H1 (cell line): ENCODE measurements around the gene SIK3. TPM values are rescaled to one million over a fixed set of nuclear protein-coding genes. Genes with fewer than 3 reads are reported as not detected.

Experiments used
- CTCF ChIA-PET: fragments of 300-600 bp; sonication (Branson Sonifier 250); formaldehyde crosslinking; loops from one replicate; lab custom pipeline; 2021; ENCODE audit not compliant: partially characterized antibody; lab: Charles Lee
- POLR2A ChIA-PET: fragments of 300-600 bp; sonication (Branson Sonifier 250); formaldehyde crosslinking; loops from one replicate; lab custom pipeline; 2021; ENCODE audit warnings: inconsistent platforms; ENCODE audit not compliant: partially characterized antibody; lab: Charles Lee
- DNase-seq, 2 experiments: peaks; one replicate each; pipeline versions ENCODE4 v3.0.0 to v3.0.0-alpha.2; 2010 to 2022; ENCODE audit warnings: low spot score in 2 of 2, low read depth in 1 of 2, mixed read lengths in 1 of 2
- FAIRE-seq: peaks from 2 replicates; lab custom pipeline; 2011; peaks lifted over from hg19 to GRCh38; lab: Jason Lieb, UNC
- H2AFZ ChIP-seq: 2 replicates; pipeline ENCODE4 v1.8.1; 2012; ENCODE audit warnings: low read length, inconsistent platforms
- H2AK5ac ChIP-seq: 2 replicates; pipeline ENCODE4 v1.6.1; 2013; ENCODE audit warnings: low read depth, low read length
- H2BK120ac ChIP-seq: replicated peaks from 2 replicates; pipeline ENCODE3; 2013; ENCODE audit warnings: low read depth, low read length, inconsistent platforms
- H2BK12ac ChIP-seq: 2 replicates; pipeline ENCODE4 v1.6.1; 2013; ENCODE audit warnings: low read depth, low read length
- H2BK15ac ChIP-seq: 2 replicates; pipeline ENCODE4 v1.6.1; 2013; ENCODE audit warnings: low read length
- H2BK20ac ChIP-seq: 2 replicates; pipeline ENCODE4 v1.6.1; 2013; ENCODE audit warnings: low read length
- H2BK5ac ChIP-seq: 2 replicates; pipeline ENCODE4 v1.6.1; 2013; ENCODE audit warnings: low read depth, low read length
- H3K14ac ChIP-seq: 2 replicates; pipeline ENCODE4 v1.6.1; 2013; ENCODE audit warnings: inconsistent platforms; ENCODE audit not compliant: insufficient read length
- H3K18ac ChIP-seq: 2 replicates; pipeline ENCODE4 v1.6.1; 2013; ENCODE audit warnings: low read length; ENCODE audit errors: extremely low read depth
- H3K23ac ChIP-seq: 2 replicates; pipeline ENCODE4 v1.6.1; 2013; ENCODE audit warnings: inconsistent platforms; ENCODE audit not compliant: insufficient read length
- H3K23me2 ChIP-seq: 2 replicates; pipeline ENCODE4 v1.6.1; 2013; ENCODE audit warnings: low read depth, low read length
- H3K27ac ChIP-seq: 2 replicates; pipeline ENCODE4 v1.6.1; 2011; ENCODE audit warnings: low read depth, low read length, inconsistent platforms
- H3K27me3 ChIP-seq, 4 experiments: replicated peaks in 1 of 4; 1 replicate in 1 of 4; 2 replicates in 3 of 4; pipeline versions ENCODE4 v1.6.1 to v1.8.1; 2011 to 2013; ENCODE audit warnings: low read length in 3 of 4, mild to moderate bottlenecking in 3 of 4, inconsistent platforms in 2 of 4, mixed read lengths in 2 of 4, moderate library complexity in 1 of 4; ENCODE audit not compliant: control insufficient read depth in 3 of 4, insufficient read depth in 3 of 4; ENCODE audit errors: extremely low read depth in 1 of 4
- H3K36me3 ChIP-seq, 4 experiments: 2 replicates each; pipeline versions ENCODE4 v1.6.1 to v1.8.1; 2011 to 2013; ENCODE audit warnings: mild to moderate bottlenecking in 4 of 4, low read length in 3 of 4, moderate library complexity in 2 of 4, control low read depth in 1 of 4, inconsistent platforms in 1 of 4; ENCODE audit not compliant: insufficient read depth in 4 of 4, control insufficient read depth in 2 of 4
- H3K4ac ChIP-seq: replicated peaks from 2 replicates; pipeline ENCODE3; 2013; ENCODE audit warnings: low read length, low read depth, mixed read lengths, inconsistent platforms; ENCODE audit not compliant: insufficient read length
- H3K4me1 ChIP-seq, 4 experiments: replicated peaks in 1 of 4; 1 replicate in 1 of 4; 2 replicates in 3 of 4; pipeline versions ENCODE4 v1.6.1 to v1.8.1; 2011 to 2013; ENCODE audit warnings: low read length in 3 of 4, inconsistent platforms in 2 of 4, mixed read lengths in 1 of 4; ENCODE audit not compliant: insufficient read depth in 4 of 4, control insufficient read depth in 3 of 4
- H3K4me2 ChIP-seq, 2 experiments: 2 replicates each; pipeline versions ENCODE4 v1.6.1 to v1.8.1; 2011 to 2013; ENCODE audit warnings: low read depth in 2 of 2, low read length in 2 of 2, control low read depth in 1 of 2, inconsistent platforms in 1 of 2, mild to moderate bottlenecking in 1 of 2; ENCODE audit not compliant: insufficient read depth in 1 of 2
- H3K4me3 ChIP-seq, 4 experiments: fragments of 200-600, 300-600 bp in 1 of 4; sonication (generic), shearing (Covaris generic), sonication (Bioruptor Twin) in 1 of 4; 2 replicates each; pipeline versions ENCODE4 v1.5.1 to v1.8.1; 2011 to 2016; ENCODE audit warnings: low read length in 4 of 4, low read depth in 3 of 4, control low read depth in 2 of 4, inconsistent platforms in 2 of 4, mild to moderate bottlenecking in 2 of 4, mixed read lengths in 1 of 4, moderate library complexity in 1 of 4; ENCODE audit not compliant: insufficient read depth in 2 of 4; ENCODE audit errors: extremely low read depth in 1 of 4
- H3K56ac ChIP-seq: replicated peaks from 2 replicates; pipeline ENCODE3; 2013; ENCODE audit warnings: low read depth, mild to moderate bottlenecking, mixed read lengths, low read length, inconsistent platforms; ENCODE audit not compliant: insufficient read length
- H3K79me1 ChIP-seq: 2 replicates; pipeline ENCODE4 v1.6.1; 2013; ENCODE audit warnings: low read depth, low read length, control low read depth
- H3K79me2 ChIP-seq, 2 experiments: 2 replicates each; pipeline versions ENCODE4 v1.6.1 to v1.8.1; 2012 to 2013; ENCODE audit warnings: low read length in 2 of 2, mild to moderate bottlenecking in 2 of 2, inconsistent platforms in 1 of 2; ENCODE audit not compliant: insufficient read depth in 2 of 2, control insufficient read depth in 1 of 2
- H3K9ac ChIP-seq, 4 experiments: replicated peaks in 1 of 4; 1 replicate in 1 of 4; 2 replicates in 3 of 4; pipeline versions ENCODE4 v1.6.1 to v1.8.1; 2011 to 2013; ENCODE audit warnings: low read depth in 3 of 4, low read length in 3 of 4, control low read depth in 2 of 4, mild to moderate bottlenecking in 2 of 4, moderate library complexity in 2 of 4, inconsistent platforms in 1 of 4; ENCODE audit errors: extremely low read depth in 1 of 4
- H3K9me3 ChIP-seq, 2 experiments: 2 replicates each; pipeline versions ENCODE4 v1.6.1 to v1.8.1; 2012 to 2013; ENCODE audit warnings: mild to moderate bottlenecking in 2 of 2, moderate library complexity in 2 of 2, control low read depth in 1 of 2, inconsistent platforms in 1 of 2, low read depth in 1 of 2, low read length in 1 of 2, mixed read lengths in 1 of 2; ENCODE audit not compliant: insufficient read depth in 2 of 2
- H4K20me1 ChIP-seq, 2 experiments: replicated peaks in 1 of 2; 2 replicates each; pipeline versions ENCODE3 to v1.8.1; 2011 to 2013; ENCODE audit warnings: inconsistent platforms in 2 of 2, low read length in 2 of 2, mild to moderate bottlenecking in 1 of 2; ENCODE audit not compliant: insufficient read depth in 2 of 2, control insufficient read depth in 1 of 2
- H4K5ac ChIP-seq: 2 replicates; pipeline ENCODE4 v1.6.1; 2013; ENCODE audit warnings: low read length, low read depth, mixed read lengths, inconsistent platforms; ENCODE audit not compliant: insufficient read length
- H4K8ac ChIP-seq: 2 replicates; pipeline ENCODE4 v1.8.0; 2013; ENCODE audit warnings: mild to moderate bottlenecking, moderate library complexity, low read length, inconsistent platforms; ENCODE audit not compliant: insufficient read depth; ENCODE audit errors: extremely low read depth
- H4K91ac ChIP-seq: replicated peaks from 2 replicates; pipeline ENCODE3; 2013; ENCODE audit warnings: low read length, mixed read lengths, inconsistent platforms; ENCODE audit not compliant: insufficient read length
- EP300 ChIP-seq, 2 experiments: IDR thresholded peaks; 1 replicate in 1 of 2; 2 replicates in 1 of 2; pipeline ENCODE4 v1.6.1; 2011 to 2012; ENCODE audit warnings: low read depth in 2 of 2, low read length in 2 of 2, mild to moderate bottlenecking in 2 of 2, borderline replicate concordance in 1 of 2, inconsistent platforms in 1 of 2, moderate library complexity in 1 of 2
- RXRA ChIP-seq: IDR thresholded peaks from 2 replicates; pipeline ENCODE4 v1.6.1; 2011; ENCODE audit warnings: low read depth, mild to moderate bottlenecking, low read length, moderate library complexity; ENCODE audit not compliant: insufficient read depth
- SIRT6 ChIP-seq: IDR thresholded peaks from one replicate; pipeline ENCODE4 v1.7.1; 2012; ENCODE audit warnings: low read length, inconsistent platforms
- SRF ChIP-seq: IDR thresholded peaks from 2 replicates; pipeline ENCODE4 v1.6.1; 2011; ENCODE audit warnings: mild to moderate bottlenecking, low read depth, low read length, moderate library complexity
- YY1 ChIP-seq: IDR thresholded peaks from 2 replicates; pipeline ENCODE4 v1.6.1; 2011; ENCODE audit warnings: low read depth, mild to moderate bottlenecking, low read length
- WGBS, 2 experiments: shearing (Covaris generic) in 1 of 2; methylation state at CpG; one replicate each; pipeline versions ENCODE4 v1.1.6 to v1.1.7; 2013 to 2015; ENCODE audit warnings: low lambda C conversion rate in 2 of 2, mixed read lengths in 2 of 2, inconsistent platforms in 1 of 2, low coverage in 1 of 2, missing lambda C conversion rate in 1 of 2; ENCODE audit not compliant: insufficient replicate concordance in 2 of 2, insufficient coverage in 1 of 2, insufficient read length in 1 of 2; ENCODE audit errors: extremely low coverage in 1 of 2, missing lambda C conversion rate in 1 of 2; 5-methylcytosine and 5-hydroxymethylcytosine counted together
- polyA plus RNA-seq, 7 experiments: library from polyadenylated mRNA; depleted of rRNA in 3 of 7; stranded (reverse) in 5 of 7; unstranded in 2 of 7; fragments of >200 nt in 5 of 7; fragments of 200-250 nt in 2 of 7; gene quantifications; 1 replicate in 5 of 7; 2 replicates in 1 of 7; 4 replicates in 1 of 7; pipeline versions ENCODE4 v1.2.1 to v1.2.3, GENCODE V29; 2011 to 2013; ENCODE audit warnings: missing spikeins in 2 of 7, mixed read lengths in 2 of 7
- total RNA-seq: library from RNA; stranded (reverse); fragmentation: NEBNext Ultra II Directional; extraction: Animal tissue kit (Norgen Biotek cat#: 25700); gene quantifications from 2 replicates; pipeline ENCODE4 v1.2.1, GENCODE V29; 2021

Gene SIK3
- total and polyA plus RNA-seq, 2 of the 8 experiments (the other 6 are each of a cell fraction or from before 2014, with no cell fraction given), result 19.9 to 32.1 TPM

- Histone ChIP-seq H3K79me1 (no peaks in the 10 kb centered on the region), H2BK12ac (no peak overlapping the region), H2AFZ (no peak overlapping the region), H4K8ac (no peak overlapping the region), H3K18ac (no peak overlapping the region), H3K4me1 (peaks cover 0 to 8% (median 2%) of the 10 kb centered on the region in 4 experiments; a peak in 5 of 7 replicates), H2AK5ac (no peak overlapping the region), H3K4me3 (no peak overlapping the region), H2BK20ac (no peak overlapping the region), H3K23me2 (no peaks in the 10 kb centered on the region; the same call in 1 of the 2 replicates), H3K4ac (no peak overlapping the region), H4K20me1 (no peaks in the 10 kb centered on the region), H3K23ac (no peak overlapping the region), H3K79me2 (no peaks in the 10 kb centered on the region), H3K36me3 (no peaks in the 10 kb centered on the region), H3K56ac (no peak overlapping the region), H3K9me3 (no peaks in the 10 kb centered on the region; a peak in 1 of 4 replicates), H2BK120ac (no peak overlapping the region), H2BK5ac (no peak overlapping the region), H3K27ac (no peak overlapping the region), H3K14ac (no peak overlapping the region), H2BK15ac (no peak overlapping the region), H3K9ac (no peak overlapping the region), H4K5ac (no peak overlapping the region), H3K27me3 (peaks cover 0 to 5% (median 2%) of the 10 kb centered on the region in 4 experiments; a peak in 3 of 7 replicates), H3K4me2 (no peak overlapping the region), H4K91ac (no peak overlapping the region)
- ChIA-PET POLR2A (interaction anchor here (0.7 to 1.0 kb wide), 2 partner anchors 40 to 57 kb away, joined by 3 read pairs; no protein-coding TSS in a partner anchor), CTCF (interaction anchor here (0.6 to 12.2 kb wide), 5 partner anchors 9 to 88 kb away, joined by 3 to 237 read pairs (median 3); partner anchors contain the start of genes APOA5 and ZPR1)
- WGBS, 2 experiments, result 90% methylated on average over 16 of the region's 17 CpGs; no CpG with 5 or more reads in 1 of the 2 experiments
- FAIRE-seq (no peak), DNase-seq (no peak)
- TF ChIP-seq SRF (no peak), SIRT6 (no peak), YY1 (no peak), EP300 (IDR thresholded peaks at IDR 0.05; ENCODE audit: borderline replicate concordance in 1 of 2, low read depth in 2 of 2, low read length in 2 of 2) (no peak), RXRA (no peak)
These were observed 267.9 kb downstream of the SIK3 start for GRCh38 chr11:116830184-116830912.
